ENCODE data around the gene MT1B.

The MT1B gene

DNA sequence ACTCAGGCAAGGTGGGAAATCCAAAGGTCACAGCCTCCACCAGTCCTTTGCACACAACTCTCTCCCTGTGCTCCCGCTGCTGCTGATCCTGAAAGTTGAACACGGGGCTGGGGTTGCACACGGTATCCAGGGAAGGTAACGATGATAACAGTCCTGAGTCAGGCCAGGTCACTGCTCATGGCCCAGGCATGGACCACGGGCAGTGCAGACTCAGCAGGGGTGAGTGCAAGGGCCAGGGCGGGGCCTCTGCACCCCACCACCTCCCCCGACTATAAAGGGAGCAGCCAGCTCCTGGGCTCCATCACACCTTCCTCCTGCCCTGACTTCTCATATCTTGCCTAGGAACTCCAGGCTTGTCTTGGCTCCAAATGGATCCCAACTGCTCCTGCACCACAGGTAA, at the start of gene MT1B:
MT1B (plus strand) TSS at position 301 of the 400 bp plus-strand sequence; CDS start at position 369, 68 bp downstream.
- DNase-seq (ENCODE audit: low read depth in 2 of 2): no peak

GRCh38 chr16:56603589-56603988, 48.1 kb upstream of the MT1B start:
- no peak for DNase-seq (ENCODE audit: low read depth in 2 of 2)

- DNase-seq (ENCODE audit: low read depth in 2 of 2): no peak
Observed at GRCh38 chr16:56604966-56605365, 46.7 kb upstream of the MT1B start.

DNA sequence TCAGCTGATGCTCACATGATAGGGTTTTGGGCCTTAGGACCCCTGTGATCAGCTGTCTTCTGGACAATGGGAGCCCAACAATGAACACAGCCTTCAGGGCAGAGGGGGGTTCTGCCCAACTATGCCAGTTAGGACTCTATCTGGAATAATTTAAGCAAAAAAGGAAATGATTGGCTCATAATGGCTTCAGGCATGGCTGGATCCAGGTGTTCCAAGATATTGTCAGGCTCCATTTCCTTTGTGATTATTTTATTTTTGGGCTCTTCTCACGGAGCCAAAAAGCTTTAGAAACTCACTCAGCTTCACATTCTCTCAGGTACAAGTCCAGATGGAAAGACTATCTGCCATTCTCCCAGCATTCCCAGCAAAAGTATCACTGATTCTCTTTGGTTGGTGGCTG, 46.2 kb upstream of the MT1B start:
- DNase-seq (ENCODE audit: low read depth in 2 of 2): no peak

DNA sequence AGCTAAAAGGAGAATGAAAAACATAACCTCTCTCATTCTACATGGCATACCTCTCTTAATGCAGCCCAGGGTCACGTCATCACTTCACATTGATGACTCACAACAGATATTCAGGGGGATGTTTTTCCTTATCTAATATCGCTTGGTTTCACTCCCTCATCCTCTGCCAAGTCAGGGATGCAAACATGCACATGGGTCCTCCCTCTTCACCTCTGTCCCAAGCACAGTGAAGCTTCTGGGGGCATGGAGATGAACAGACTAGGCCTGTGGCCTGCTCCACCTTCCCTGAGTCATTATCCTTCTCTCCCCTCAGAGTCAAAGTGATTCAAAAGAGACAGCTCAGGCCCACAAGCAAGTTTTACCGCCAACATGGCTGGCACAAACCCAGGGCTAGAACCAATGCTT, 45.6 kb upstream of the MT1B start:
- no peak for DNase-seq (ENCODE audit: low read depth in 2 of 2)

- no peak for DNase-seq (ENCODE audit: low read depth in 2 of 2)
Observed at GRCh38 chr16:56606476-56607108, 45.1 kb upstream of the MT1B start.

DNA sequence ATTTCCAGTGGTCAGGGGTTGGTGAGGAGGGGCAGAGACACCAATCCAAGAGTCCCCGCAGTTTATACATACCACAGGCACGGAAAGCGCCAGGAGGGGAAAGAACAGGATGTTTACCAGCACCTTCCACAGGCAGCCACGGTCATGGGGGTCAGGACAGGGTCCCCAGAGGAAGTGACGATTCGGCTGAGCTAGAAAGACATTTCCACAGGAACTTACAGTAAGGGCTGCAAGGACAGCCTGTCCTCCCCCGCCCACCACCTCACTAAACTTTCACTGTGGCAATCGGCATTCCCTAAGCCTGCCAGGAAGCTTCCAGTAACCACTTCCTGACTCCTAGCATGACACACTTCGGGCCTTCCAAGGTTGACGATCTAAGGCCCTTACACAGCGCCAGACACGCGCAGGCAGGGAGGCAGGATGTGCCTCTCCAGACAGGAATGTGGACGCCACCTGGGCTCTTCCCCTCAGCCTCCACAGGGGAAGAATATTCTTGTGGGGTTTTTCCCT, 44.5 kb upstream of the MT1B start:
- no peak for DNase-seq (ENCODE audit: low read depth in 2 of 2)

DNA sequence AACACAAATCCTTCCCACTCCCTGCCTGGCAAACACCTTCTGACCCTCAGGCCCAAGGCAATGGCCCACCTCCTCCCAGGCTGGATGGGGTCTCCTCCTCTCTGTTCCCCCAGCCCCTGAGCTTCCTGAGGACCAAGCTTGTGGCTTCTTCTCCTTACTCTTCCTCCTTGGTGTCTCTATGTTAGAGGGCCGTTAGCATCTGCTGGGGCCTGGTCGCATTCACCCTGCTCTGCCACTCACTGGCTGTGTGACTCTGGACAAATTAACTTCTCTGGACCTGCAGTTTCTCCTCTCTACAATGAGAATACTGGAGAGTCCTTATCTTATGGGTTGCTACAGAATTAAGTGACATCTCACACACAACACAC, 44.0 kb upstream of the MT1B start:
- no peak for DNase-seq (ENCODE audit: low read depth in 2 of 2)

DNA sequence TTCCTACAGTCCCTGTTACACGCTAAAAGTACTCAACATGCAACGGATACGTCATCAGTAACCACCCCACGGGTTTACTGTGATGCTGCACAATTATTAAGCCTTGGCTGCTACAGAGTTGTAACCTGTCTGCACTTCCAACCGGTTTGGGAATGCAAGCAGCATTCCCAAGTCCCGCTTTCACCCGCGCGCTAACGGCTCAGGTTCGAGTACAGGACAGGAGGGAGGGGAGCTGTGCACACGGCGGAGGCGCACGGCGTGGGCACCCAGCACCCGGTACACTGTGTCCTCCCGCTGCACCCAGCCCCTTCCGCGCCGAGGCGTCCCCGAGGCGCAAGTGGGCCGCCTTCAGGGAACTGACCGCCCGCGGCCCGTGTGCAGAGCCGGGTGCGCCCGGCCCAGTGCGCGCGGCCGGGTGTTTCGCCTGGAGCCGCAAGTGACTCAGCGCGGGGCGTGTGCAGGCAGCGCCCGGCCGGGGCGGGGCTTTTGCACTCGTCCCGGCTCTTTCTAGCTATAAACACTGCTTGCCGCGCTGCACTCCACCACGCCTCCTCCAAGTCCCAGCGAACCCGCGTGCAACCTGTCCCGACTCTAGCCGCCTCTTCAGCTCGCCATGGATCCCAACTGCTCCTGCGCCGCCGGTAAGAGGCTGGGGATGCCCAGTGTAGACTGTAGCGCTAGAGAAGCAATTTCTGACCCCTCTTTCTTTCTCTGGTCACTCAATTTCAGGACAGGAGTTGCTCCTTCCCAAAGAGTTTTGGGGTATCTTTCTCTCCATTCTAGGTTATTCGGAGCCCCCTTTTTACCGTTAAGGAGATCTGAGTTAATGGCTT, 43.4 kb upstream of the MT1B start, which contains the start of gene MT2A:
MT2A (plus strand) TSS at position 542 of the 833 bp plus-strand sequence; CDS start at position 614, 72 bp downstream.
- peak; percentile 80 to 88 for DNase-seq (ENCODE audit: low read depth in 2 of 2)

- DNase-seq (ENCODE audit: low read depth in 2 of 2): no peak
Observed at GRCh38 chr16:56608876-56609462, 42.7 kb upstream of the MT1B start.

DNA sequence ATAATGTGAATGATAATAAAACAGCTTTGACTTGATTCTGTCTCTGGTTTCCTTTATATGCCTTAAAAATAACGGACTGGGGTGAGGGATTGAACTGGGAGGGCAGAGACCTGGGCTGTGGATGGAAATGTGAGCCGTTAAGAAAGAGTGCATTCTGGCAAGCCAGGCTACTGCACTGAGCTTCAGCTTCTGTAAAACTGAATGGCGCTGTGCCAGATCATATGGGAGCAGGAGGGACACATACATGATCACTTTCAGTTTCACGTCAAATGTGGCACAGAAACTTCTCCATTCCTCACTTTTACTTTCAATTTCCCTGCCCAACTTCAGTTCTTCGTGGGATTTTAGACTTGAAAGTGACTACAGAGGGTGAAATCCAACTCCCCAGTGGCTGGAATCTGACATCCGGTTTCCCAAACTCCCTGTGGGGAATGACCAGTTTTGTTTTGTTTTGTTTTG, 42.2 kb upstream of the MT1B start:
- peak; percentile 59 to 65 for DNase-seq (ENCODE audit: low read depth in 2 of 2)

DNA sequence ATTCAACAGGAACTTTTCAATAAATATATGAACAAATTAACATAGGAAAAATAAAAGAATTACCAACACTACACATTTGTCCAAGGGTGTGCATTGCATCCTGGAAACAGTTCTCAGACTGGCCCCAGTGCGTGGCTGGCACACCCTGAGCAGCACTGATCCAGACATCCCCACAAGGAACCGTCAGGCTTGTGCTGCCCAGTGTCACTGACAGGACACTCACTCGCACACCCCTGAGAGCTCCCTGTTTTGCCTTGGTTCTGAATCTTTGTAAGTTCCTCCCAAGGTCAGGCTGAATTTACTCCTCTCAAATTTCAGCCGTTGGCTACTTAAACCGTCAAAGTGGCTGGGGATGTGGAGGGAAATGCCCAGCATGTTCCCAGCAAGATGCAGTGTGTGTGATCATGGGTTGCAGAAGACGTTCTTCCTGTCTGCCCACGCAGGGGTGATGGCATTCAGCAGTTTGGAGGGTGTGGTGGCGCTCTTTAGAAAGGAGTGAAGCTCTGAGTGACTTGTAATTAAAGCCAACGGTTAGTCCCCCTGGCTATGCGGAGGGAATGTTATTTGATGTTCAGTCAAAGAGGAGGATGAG, 41.6 kb upstream of the MT1B start:
- DNase-seq (ENCODE audit: low read depth in 2 of 2): peak; percentile 54 to 71

GRCh38 chr16:56610609-56611111, 41.0 kb upstream of the MT1B start:
- no peak for DNase-seq (ENCODE audit: low read depth in 2 of 2)

DNA sequence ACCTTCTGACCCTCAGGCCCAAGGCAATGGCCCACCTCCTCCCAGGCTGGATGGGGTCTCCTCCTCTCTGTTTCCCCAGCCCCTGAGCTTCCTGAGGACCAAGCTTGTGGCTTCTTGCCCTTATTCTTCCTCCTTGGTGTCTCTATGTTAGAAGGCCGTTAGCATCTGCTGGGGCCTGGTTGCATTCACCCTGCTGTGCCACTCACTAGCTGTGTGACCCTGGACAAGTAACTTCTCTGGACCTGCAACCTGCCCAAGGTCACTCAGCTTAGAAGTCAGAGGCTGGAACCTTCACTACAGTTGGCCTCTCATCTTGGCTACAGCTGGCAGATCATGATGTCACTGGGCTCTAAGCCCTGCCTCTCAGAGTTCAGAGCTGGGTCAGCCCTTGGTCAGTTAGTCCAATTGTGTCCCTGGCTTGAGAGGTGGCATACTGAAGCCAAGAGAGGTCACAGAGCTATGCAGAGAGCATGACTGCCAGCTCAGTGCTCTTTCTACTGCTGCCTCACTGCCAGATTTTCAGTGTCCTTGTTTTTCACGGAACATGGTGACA, 40.3 kb upstream of the MT1B start:
- DNase-seq (ENCODE audit: low read depth in 2 of 2): no peak

- DNase-seq (ENCODE audit: low read depth in 2 of 2): no peak
Observed at GRCh38 chr16:56613706-56614105, 38.0 kb upstream of the MT1B start.

- DNase-seq (ENCODE audit: low read depth in 2 of 2): no peak
Observed at GRCh38 chr16:56614549-56614991, 37.1 kb upstream of the MT1B start.

DNA sequence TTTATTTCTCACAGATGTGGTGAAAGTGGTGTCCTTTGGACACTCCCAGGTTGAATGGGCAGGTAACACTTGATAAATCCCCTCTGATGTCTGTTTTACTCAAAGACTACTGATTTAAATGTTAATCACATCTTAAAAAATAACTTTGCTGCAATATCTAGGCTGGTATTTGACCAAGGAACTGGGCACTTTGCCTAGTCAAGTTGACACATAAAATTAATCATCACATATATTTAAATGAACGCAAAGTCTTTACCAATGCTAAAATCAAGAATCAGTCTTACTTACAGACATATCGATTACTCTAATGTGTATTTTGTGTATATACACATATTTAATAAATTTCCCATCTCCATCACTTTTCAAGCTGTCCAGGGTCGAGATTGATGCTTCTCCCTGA, 36.3 kb upstream of the MT1B start:
- DNase-seq (ENCODE audit: low read depth in 2 of 2): no peak

DNA sequence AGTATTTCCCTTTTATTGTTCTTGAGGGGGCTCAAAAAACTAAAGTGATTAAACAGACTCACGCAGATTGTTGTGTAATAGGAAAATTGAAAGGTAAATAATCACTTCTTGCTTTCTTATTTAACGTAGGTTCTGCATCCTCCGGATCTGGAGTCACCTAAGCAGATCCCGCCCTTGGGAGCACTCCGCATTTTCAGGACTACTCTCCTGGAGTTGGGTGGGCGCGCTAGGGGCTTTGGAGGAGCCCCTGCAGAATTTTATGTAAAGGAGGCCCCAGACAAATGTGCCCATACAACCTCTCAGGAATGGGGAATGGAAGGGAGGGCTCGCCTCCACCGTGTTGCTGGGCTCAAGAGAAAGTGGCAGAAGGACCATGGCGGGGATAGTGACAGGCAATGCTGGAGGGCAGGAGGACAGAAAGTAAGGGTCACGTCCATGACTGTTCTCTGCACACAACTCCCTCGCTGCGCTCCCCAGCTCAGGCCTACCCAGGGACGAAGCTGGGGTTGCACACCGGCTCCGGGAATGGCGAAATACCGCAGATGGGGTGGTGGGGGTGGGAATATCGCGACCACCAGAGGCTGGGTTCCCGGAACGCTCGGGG, 35.0 kb upstream of the MT1B start:
- DNase-seq (ENCODE audit: low read depth in 2 of 2): no peak

GRCh38 chr16:56617212-56618085, 34.2 kb upstream of the MT1B start:
- DNase-seq (ENCODE audit: low read depth in 2 of 2): peak in 1 of 2 donors; percentile 61

- DNase-seq (ENCODE audit: low read depth in 2 of 2): no peak
Observed at GRCh38 chr16:56618138-56618537, 33.5 kb upstream of the MT1B start.

All from activated CD4-positive, alpha-beta T cell treated with anti-CD3 and anti-CD28 coated beads for 24 hours (primary cell).